ENCODE data around the gene FAM50A. TPM values are rescaled to one million over a fixed set of nuclear protein-coding genes. Genes with fewer than 3 reads are reported as not detected.

Gene FAM50A
- polyA plus RNA-seq, 1 donor from 2014 or later: 68.3 TPM

DNA sequence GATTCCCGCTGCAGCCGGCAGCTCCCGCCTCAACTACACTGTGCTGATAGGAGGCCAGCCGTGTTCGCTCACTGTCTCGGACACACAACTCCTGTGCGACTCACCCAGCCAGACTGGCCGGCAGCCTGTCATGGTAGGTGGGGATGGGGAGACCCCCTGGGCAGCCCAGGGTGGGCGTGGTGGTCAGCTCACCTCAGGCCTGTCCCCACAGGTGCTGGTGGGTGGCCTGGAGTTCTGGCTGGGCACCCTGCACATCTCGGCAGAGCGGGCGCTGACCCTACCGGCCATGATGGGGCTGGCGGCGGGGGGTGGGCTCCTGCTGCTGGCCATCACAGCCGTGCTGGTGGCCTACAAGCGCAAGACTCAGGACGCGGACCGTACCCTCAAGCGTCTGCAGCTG lies 23.6 kb downstream of the FAM50A start:
- H3K36me3 ChIP-seq (ENCODE audit: insufficient read depth, low read length): no peaks in the 10 kb centered on the region
- no peaks in the 10 kb centered on the region for H3K9me3 ChIP-seq (ENCODE audit: low read length)
- H3K9me2 ChIP-seq (ENCODE audit: insufficient read depth, low read length): no peaks in the 10 kb centered on the region

DNA sequence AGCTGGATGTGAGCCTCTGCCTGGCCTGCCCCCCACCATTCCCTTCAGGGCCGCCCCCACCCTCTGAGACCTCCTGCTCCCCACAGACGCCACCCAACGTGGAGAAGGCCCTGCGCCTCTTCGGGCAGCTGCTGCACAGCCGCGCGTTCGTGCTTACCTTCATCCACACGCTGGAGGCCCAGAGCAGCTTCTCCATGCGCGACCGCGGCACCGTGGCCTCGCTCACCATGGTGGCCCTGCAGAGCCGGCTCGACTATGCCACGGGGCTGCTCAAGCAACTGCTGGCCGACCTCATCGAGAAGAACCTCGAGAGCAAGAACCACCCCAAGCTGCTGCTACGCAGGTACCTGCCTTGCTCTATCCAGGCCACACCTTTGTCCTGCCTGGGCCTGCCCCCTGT lies 24.3 kb downstream of the FAM50A start:
- TF ChIP-seq SMC3 (conservative IDR thresholded peaks at IDR 0.05; ENCODE audit: poor library complexity) (no peak), EP300 (conservative IDR thresholded peaks at IDR 0.05; ENCODE audit: poor library complexity, severe bottlenecking) (no peak), POLR2AphosphoS5 (IDR thresholded peaks at IDR 0.05) (no peak), RAD21 (conservative IDR thresholded peaks at IDR 0.05) (no peak), CTCF (IDR thresholded peaks at IDR 0.05; ENCODE audit: poor library complexity, severe bottlenecking) (no peak), EZH2 (IDR thresholded peaks at IDR 0.05; ENCODE audit: borderline replicate concordance, insufficient read depth, low read length, poor library complexity, severe bottlenecking) (no peak), REST (IDR thresholded peaks at IDR 0.05; ENCODE audit: borderline replicate concordance) (no peak), TAF1 (IDR thresholded peaks at IDR 0.05; ENCODE audit: low read depth) (no peak), MXI1 (conservative IDR thresholded peaks at IDR 0.05; ENCODE audit: poor library complexity, severe bottlenecking) (no peak)

More for the DNA sequence above, 23.6 kb downstream of the FAM50A start:
- H3K27ac ChIP-seq (ENCODE audit: low read length): no peak overlapping the region
- no peak for TF ChIP-seq TAF1 (IDR thresholded peaks at IDR 0.05; ENCODE audit: low read depth)
- TF ChIP-seq EP300 (conservative IDR thresholded peaks at IDR 0.05; ENCODE audit: poor library complexity, severe bottlenecking): no peak
- H3K9ac ChIP-seq (ENCODE audit: low read length): no peak overlapping the region
- no peaks in the 10 kb centered on the region for H4K20me1 ChIP-seq (ENCODE audit: insufficient read depth)
- H3K27me3 ChIP-seq (ENCODE audit: insufficient read depth, low read depth, low read length): no peaks in the 10 kb centered on the region
- H2AFZ ChIP-seq (ENCODE audit: low read depth, low read length): no peak overlapping the region
- no peak overlapping the region for H3K4me2 ChIP-seq (ENCODE audit: low read length)
- no peaks in the 10 kb centered on the region for H3F3A ChIP-seq (ENCODE audit: insufficient read depth, low read length, poor library complexity, severe bottlenecking)
- H3K79me2 ChIP-seq (replicated peaks; ENCODE audit: insufficient read depth, low read length): no peaks in the 10 kb centered on the region
- no peak overlapping the region for H3K4me3 ChIP-seq (ENCODE audit: low read length)

GRCh38 chrX:154469114-154469513 lies 25.2 kb downstream of the FAM50A start:
- Histone ChIP-seq H3K9ac (ENCODE audit: low read length) (no peak overlapping the region), H3K9me3 (ENCODE audit: low read length) (no peaks in the 10 kb centered on the region), H3K27me3 (ENCODE audit: insufficient read depth, low read depth, low read length) (no peaks in the 10 kb centered on the region), H3K4me2 (ENCODE audit: low read length) (no peak overlapping the region), H3K36me3 (ENCODE audit: insufficient read depth, low read length) (no peaks in the 10 kb centered on the region), H3K79me2 (replicated peaks; ENCODE audit: insufficient read depth, low read length) (no peaks in the 10 kb centered on the region), H2AFZ (ENCODE audit: low read depth, low read length) (no peak overlapping the region), H4K20me1 (ENCODE audit: insufficient read depth) (no peaks in the 10 kb centered on the region), H3K27ac (ENCODE audit: low read length) (no peak overlapping the region), H3F3A (ENCODE audit: insufficient read depth, low read length, poor library complexity, severe bottlenecking) (no peaks in the 10 kb centered on the region), H3K4me3 (ENCODE audit: low read length) (no peak overlapping the region), H3K9me2 (ENCODE audit: insufficient read depth, low read length) (no peaks in the 10 kb centered on the region)
- TF ChIP-seq POLR2AphosphoS5 (IDR thresholded peaks at IDR 0.05): no peak
- no peak for TF ChIP-seq TAF1 (IDR thresholded peaks at IDR 0.05; ENCODE audit: low read depth)
- TF ChIP-seq SMC3 (conservative IDR thresholded peaks at IDR 0.05; ENCODE audit: poor library complexity): no peak
- no peak for TF ChIP-seq REST (IDR thresholded peaks at IDR 0.05; ENCODE audit: borderline replicate concordance)
- TF ChIP-seq CTCF (IDR thresholded peaks at IDR 0.05; ENCODE audit: poor library complexity, severe bottlenecking): no peak
- TF ChIP-seq EP300 (conservative IDR thresholded peaks at IDR 0.05; ENCODE audit: poor library complexity, severe bottlenecking): no peak
- TF ChIP-seq EZH2 (IDR thresholded peaks at IDR 0.05; ENCODE audit: borderline replicate concordance, insufficient read depth, low read length, poor library complexity, severe bottlenecking): no peak
- TF ChIP-seq RAD21 (conservative IDR thresholded peaks at IDR 0.05): no peak

More for the DNA sequence above, 24.3 kb downstream of the FAM50A start:
- Histone ChIP-seq H3K9me3 (ENCODE audit: low read length) (no peaks in the 10 kb centered on the region), H3K27ac (ENCODE audit: low read length) (no peak overlapping the region), H3K9ac (ENCODE audit: low read length) (no peak overlapping the region), H3K79me2 (replicated peaks; ENCODE audit: insufficient read depth, low read length) (no peaks in the 10 kb centered on the region), H3K9me2 (ENCODE audit: insufficient read depth, low read length) (no peaks in the 10 kb centered on the region), H3K36me3 (ENCODE audit: insufficient read depth, low read length) (no peaks in the 10 kb centered on the region), H3F3A (ENCODE audit: insufficient read depth, low read length, poor library complexity, severe bottlenecking) (no peaks in the 10 kb centered on the region), H4K20me1 (ENCODE audit: insufficient read depth) (no peaks in the 10 kb centered on the region), H2AFZ (ENCODE audit: low read depth, low read length) (no peak overlapping the region), H3K4me3 (ENCODE audit: low read length) (no peak overlapping the region), H3K27me3 (ENCODE audit: insufficient read depth, low read depth, low read length) (no peaks in the 10 kb centered on the region), H3K4me2 (ENCODE audit: low read length) (no peak overlapping the region)
